GM19023 (cell line): ENCODE data around the gene ACADM.
A peak's percentile ranks its signal among the peaks of the same experiment; 100 is the strongest.
"Not testable (repeated sequence)": the region's sequence is repeated elsewhere in the genome, so short reads cannot be mapped to it uniquely, and the experiment has no call there.

Source experiments
- ATAC-seq: cut with Tn5 transposase; IDR thresholded peaks from one replicate; pipeline ENCODE4 v1.9.1; 2021; ENCODE audit warnings: mild to moderate bottlenecking, moderate library complexity; ENCODE audit not compliant: unreplicated experiment

Gene ACADM

DNA sequence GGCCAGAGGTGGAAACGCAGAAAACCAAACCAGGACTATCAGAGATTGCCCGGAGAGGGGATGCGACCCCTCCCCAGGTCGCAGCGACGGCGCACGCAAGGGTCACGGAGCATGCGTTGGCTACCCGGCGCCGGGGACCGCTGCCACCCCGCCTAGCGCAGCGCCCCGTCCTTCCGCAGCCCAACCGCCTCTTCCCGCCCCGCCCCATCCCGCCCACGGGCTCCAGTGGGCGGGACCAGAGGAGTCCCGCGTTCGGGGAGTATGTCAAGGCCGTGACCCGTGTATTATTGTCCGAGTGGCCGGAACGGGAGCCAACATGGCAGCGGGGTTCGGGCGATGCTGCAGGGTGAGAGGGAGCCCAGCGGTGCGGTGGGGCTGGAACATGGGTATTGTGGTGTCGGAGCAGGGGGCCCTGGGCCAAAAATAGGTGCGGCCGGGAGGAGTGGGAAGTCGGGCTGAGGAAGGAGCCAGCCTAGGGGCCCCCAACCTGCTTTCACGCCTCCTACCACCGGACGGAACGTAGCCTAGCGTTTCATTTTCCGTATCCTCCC lies at the start of gene ACADM:
Gene ACADM, plus strand, starts transcription at position 238 of the 551 bp plus-strand sequence. Its CDS starts 79 bp downstream, at position 317.
- ATAC-seq, result peak; percentile 93

- ATAC-seq, result no peak
Observed at GRCh38 chr1:75677443-75677842, 47.1 kb upstream of the ACADM start.

- ATAC-seq, result not testable (repeated sequence)
Observed at GRCh38 chr1:75677964-75678363, 46.5 kb upstream of the ACADM start.

DNA sequence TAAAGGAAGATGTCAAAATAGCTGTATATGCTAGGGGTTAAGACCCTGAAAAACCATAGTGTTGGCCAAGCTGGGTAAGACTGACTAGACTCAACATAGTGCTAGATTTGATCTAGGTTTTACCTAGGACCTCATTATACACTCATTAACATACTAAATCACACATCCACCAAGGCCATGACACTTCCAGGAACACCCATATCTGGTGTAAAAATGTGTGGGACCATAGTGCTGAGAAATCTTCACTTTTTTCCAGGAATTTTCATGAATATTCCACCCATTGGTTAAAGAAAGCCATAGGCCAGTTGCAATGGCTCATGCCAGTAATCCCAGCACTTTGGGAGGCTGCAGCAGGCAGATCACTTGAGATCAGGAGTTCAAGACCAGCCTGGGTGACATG lies 34.0 kb upstream of the ACADM start:
- ATAC-seq, result no peak

DNA sequence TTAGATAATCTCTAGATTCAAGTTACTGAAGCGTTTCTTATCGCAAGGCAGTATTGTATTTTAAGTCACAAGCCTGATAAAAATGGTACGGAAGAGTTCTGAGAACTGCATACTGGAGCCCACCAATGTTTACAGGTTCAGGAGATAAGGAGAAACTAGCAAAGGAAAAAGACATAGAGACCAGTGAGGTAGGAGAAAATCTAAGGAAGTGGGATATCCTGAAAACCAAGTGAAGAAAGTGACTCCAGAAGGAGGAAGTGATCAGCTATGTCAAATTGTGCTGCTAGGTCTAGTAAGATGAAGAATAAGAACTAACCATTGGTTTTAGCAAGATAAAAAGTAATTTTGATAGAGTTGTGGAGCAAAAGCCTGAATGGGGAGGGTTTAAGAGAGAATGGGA lies 31.0 kb upstream of the ACADM start:
- ATAC-seq, result no peak

DNA sequence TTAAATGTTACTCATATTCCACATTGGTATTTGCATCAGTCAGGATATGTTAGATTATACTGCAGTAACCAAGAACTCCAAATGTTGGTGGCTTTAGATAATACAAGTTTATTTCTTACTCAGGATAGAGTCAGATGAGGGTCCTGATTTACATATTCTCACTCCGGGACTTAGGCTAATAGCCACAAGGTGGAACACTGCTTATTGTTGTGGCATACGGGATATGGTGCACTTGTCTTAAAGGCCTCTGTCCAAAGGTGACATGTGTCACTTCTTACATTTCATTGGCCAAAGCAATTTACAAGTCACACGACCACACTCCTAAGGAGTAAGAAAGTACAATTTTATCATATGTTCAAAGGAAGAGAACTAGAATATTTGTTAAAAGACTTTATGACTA lies 28.5 kb upstream of the ACADM start:
- no peak for ATAC-seq

DNA sequence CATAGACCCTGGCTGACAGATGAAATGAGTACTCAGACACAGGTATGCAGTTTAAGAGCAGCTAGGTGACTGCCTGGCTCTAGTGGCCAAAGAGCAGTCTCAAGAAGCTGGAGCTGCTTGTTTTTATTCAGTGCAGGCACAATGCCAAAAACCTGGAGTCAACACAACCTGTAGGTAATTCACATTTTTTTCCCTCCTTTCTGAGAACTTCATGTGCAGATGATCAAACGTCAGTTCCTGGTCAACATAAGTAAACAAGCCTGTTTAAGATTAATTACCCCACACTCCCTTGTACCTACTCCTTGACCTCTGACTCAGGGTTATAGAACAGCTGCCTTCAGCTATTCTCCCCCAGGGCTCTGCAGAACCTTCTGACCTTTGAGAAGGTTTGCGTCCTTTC lies 17.3 kb upstream of the ACADM start:
- no peak for ATAC-seq

GRCh38 chr1:75708910-75709309 lies 15.6 kb upstream of the ACADM start:
- no peak for ATAC-seq

- no peak for ATAC-seq
Observed at GRCh38 chr1:75710832-75711231, 13.7 kb upstream of the ACADM start.

DNA sequence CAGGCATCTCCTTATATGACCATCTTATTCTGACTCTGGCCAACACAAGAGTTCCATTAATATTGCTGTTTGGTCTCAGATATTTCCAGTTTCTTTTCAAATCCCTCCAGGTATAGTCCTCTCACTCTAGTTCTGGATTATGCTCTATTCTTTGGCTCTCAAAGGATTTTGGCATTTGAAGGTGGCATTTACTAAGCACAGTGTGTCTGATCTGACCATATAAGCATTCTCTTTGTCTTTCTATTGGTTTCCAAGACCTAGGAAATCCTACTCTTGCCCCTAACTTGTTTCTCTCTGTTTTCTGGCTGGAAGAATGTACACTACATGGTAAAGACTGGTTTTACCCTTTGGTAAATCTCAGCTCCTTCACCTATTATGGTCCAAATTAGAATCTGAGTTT lies 12.7 kb upstream of the ACADM start:
- ATAC-seq, result no peak

GRCh38 chr1:75712306-75712705 lies 12.2 kb upstream of the ACADM start:
- ATAC-seq, result no peak

GRCh38 chr1:75719810-75720209 lies 4.7 kb upstream of the ACADM start:
- no peak for ATAC-seq

GRCh38 chr1:75720325-75720724 lies 4.2 kb upstream of the ACADM start:
- no peak for ATAC-seq

DNA sequence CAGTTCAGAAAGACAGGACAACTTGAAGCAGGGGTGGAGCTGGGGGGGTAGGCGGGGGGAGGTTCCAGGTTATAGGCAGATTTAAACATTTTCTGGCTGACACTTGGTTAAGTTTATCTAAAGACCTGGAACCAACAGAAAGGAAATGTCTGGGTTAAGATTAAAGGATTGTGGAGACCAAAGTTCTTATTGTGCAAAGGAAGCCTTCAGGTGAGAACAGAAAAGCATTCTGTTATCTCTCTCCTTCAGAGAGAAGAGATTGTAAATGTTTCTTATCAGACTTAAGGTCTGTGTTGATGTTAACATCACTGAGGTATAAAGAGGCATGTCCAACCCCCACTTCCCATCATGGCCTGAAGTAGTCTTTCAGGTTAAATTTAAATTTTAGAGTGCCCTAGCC lies 3.7 kb upstream of the ACADM start:
- ATAC-seq, result no peak

DNA sequence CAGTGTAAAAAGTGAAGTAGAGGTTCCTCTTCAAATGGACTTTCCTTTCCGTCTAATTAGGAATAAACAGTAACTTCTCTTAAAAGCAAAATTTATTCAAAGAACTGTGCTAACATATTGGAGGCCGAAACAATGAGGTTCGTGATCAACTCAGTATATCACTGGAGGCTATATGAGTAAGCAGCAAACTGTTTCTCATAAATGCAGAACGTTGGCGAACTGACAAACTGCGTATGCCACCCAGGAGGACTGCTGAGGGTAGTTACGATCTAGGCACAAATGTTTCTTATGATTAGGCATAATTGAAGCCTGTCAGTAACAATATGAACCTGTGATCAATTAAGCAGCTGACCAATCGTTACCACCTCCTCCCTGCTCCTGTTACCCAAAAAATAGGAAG lies 2.3 kb upstream of the ACADM start:
- not testable (repeated sequence) for ATAC-seq

GRCh38 chr1:75722966-75723365 lies 1.5 kb upstream of the ACADM start:
- ATAC-seq, result no peak

DNA sequence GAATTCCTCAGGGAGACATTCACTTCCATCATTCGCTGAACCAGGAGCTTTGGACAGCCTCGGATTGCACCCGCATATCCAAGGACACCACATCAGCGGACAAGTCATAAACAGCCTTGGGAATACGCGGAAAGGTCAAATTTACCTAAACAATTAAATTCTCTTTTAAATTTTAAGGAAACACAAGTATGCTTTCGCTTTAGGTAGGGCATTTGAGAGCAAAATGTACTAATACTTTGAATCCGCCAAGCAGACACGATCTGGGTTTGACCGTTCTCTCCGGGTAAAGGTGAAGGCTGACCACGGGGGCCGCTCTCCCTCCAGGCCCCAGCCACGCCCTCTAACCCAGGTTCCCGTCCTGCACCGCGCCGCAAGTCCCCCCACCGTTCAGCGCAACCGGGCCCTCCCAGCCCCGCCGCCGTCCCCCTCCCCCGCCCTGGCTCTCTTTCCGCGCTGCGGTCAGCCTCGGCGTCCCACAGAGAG lies 479 bp upstream of the ACADM start:
- ATAC-seq, result peak; percentile 73

GRCh38 chr1:75725266-75725665 lies 757 bp downstream of the ACADM start:
- no peak for ATAC-seq

DNA sequence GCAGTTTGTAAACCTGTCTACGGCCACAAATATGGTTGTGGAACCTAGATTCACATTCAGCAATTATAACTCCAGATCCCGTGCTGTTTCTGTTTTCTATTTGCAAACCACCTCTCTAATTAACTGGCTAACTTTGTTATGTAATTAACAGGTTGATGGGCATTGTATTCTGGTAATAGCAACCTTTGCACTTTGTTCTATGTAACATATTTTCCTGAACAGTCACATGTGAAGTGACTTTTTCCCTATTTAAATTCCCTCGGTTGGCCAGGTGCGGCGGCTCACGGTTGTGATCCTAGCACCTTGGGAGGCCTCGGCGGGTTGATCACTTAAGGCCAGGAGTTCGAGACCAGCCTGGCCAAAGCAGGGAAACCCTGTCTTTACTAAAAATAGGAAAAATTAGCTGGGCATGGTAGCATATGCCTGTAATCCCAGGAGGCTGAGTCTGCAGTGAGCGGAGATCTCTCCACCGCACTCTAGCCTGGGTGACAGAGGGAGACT lies 1.4 kb downstream of the ACADM start:
- no peak for ATAC-seq

DNA sequence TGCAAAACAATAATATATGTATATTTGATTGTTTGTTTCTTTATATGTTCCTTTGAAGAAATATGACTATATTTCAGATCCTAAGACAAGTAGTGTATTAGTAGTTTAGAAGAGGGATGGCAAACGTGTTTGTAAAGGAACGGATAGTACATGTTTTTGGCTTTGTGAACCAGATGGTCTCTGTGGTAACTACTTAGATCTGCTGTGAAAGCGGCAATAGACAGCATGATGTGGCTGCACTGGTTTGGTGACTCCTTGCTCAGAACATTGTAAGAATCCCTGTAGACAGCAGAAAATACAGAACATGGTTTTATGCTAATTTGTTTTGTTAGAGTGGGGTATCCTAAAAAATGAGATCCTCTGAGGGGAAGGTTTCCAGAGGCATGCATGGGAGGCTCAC lies 3.1 kb downstream of the ACADM start:
- ATAC-seq, result no peak

DNA sequence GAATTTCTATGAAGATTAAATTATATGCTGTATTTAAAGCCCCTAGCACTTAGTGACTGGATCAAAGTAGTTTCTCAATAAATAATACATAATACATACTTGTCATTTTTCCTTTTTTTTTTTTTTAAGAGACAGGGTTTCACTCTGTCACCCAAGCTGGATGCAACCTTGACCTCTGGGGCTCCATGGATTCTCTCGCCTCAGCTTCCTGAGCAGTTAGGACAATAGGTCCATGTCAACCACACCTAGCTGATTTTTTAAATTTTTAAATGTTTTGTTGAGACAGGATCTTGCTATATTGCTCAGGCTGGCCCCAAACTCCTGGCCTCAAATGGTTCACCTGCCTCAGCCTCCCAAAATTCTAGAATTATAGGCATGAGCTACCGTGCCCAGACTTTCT lies 5.9 kb downstream of the ACADM start:
- ATAC-seq, result no peak

DNA sequence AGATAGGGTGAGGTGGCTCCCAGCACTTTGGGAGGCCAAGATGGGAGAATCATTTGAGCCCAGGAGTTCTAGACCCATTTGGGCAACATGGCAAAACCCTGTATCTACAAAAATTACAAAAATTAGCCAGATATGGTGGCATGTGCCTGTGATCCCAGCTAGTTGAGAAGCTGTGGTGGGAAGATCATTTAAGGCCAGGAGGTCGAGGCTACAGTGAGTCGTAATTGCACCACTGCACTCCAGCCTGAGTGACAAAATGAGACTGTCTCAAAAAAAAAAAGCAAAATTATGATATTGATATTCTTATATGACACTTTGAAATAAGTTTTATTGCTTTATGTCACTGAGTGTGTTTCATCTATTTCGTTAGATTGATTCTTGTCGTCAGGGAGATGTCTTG lies 7.4 kb downstream of the ACADM start:
- ATAC-seq, result no peak

DNA sequence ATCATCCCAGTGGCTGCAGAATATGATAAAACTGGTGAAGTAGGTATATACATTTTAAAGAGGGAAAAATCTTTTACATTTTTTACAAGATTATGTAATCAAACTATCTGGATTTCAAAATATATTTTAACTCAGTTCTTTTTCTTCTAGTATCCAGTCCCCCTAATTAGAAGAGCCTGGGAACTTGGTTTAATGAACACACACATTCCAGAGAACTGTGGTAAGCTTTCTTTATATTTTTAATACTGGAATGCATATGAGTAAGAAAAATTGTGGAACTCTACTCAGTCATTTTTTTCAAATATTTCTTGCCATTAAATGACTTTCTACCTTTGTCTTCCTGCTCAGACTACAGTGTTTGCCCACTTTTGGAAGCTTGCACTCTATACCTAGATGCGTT lies 8.2 kb downstream of the ACADM start:
- ATAC-seq, result no peak
